ENCODE results near the gene CREB5.

Gene CREB5

DNA sequence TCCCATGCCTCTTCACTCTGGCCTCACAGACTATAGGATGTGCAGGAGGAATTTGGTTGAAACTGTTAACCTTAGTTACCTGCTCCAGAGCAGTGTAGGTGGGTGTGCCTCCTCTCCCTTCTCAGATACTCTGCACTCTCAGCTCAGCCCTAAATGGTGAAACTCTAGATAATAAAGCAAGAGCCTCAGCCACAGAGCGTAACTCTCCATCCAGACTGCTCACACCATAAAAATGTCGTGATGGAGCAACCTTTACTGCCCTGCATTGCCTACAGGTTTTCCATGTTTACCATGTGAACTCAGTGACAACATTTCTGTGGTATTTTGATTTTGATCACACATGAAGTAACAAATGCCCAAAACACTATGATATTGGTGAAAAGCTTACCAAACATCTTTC is 227.7 kb downstream of the CREB5 start:
- TF ChIP-seq POLR2AphosphoS5 (IDR thresholded peaks at IDR 0.05; ENCODE audit: low read depth, low read length), result no peak
- no peak for TF ChIP-seq FOXP2 (optimal IDR thresholded peaks at IDR 0.05; ENCODE audit: borderline replicate concordance, extremely low read depth, extremely low read length, insufficient read depth)
- TF ChIP-seq TAF1 (IDR thresholded peaks at IDR 0.05; ENCODE audit: borderline replicate concordance, insufficient read depth, low read length), result no peak
- TF ChIP-seq, protein P1, sequence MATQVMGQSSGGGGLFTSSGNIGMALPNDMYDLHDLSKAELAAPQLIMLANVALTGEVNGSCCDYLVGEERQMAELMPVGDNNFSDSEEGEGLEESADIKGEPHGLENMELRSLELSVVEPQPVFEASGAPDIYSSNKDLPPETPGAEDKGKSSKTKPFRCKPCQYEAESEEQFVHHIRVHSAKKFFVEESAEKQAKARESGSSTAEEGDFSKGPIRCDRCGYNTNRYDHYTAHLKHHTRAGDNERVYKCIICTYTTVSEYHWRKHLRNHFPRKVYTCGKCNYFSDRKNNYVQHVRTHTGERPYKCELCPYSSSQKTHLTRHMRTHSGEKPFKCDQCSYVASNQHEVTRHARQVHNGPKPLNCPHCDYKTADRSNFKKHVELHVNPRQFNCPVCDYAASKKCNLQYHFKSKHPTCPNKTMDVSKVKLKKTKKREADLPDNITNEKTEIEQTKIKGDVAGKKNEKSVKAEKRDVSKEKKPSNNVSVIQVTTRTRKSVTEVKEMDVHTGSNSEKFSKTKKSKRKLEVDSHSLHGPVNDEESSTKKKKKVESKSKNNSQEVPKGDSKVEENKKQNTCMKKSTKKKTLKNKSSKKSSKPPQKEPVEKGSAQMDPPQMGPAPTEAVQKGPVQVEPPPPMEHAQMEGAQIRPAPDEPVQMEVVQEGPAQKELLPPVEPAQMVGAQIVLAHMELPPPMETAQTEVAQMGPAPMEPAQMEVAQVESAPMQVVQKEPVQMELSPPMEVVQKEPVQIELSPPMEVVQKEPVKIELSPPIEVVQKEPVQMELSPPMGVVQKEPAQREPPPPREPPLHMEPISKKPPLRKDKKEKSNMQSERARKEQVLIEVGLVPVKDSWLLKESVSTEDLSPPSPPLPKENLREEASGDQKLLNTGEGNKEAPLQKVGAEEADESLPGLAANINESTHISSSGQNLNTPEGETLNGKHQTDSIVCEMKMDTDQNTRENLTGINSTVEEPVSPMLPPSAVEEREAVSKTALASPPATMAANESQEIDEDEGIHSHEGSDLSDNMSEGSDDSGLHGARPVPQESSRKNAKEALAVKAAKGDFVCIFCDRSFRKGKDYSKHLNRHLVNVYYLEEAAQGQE (IDR thresholded peaks at IDR 0.05; ENCODE audit: insufficient read depth in 1 of 2, low read depth in 2 of 2, low read length in 2 of 2), result no peak

DNA sequence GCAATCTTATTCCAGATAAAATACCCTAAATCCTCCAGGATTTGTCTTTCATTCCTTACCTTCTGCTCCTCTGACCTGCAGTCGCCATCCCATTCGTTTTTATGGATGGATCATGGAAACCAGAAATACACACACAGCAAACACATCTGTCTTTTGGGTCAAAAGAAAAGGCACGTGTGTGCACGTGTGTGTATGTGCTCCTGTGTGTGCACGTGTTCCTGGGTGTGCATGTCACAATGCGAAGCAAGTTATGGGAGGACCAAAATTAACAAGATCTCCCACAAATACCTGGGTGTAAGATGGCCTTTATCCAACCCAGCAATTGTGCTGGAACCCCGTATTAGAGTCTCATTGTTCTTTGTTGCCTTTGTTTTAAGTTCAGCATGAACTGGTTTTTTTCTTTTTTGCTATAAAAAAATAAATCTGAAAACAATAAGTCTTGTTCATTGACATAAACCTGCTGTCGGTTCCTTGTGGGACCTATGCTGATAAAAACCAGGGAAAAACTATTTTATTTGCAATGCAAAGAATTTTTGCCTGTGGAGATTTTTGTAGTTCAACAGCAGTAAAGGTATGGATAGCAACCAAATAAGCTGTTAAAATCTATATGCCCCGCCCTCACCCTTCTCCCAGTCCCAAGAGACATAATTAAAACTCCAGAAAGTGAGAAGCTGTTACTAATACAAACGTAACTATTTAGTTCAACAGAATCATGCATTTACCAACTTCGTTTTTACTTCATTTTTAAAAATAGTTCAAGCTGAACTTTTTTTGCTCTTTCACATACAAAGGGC is 229.6 kb downstream of the CREB5 start:
- TF ChIP-seq POLR2AphosphoS5 (IDR thresholded peaks at IDR 0.05; ENCODE audit: low read depth, low read length) (no peak), FOXP2 (optimal IDR thresholded peaks at IDR 0.05; ENCODE audit: borderline replicate concordance, extremely low read depth, extremely low read length, insufficient read depth) (no peak), TAF1 (IDR thresholded peaks at IDR 0.05; ENCODE audit: borderline replicate concordance, insufficient read depth, low read length) (no peak)
- TF ChIP-seq, protein P1 (IDR thresholded peaks at IDR 0.05; ENCODE audit: insufficient read depth in 1 of 2, low read depth in 2 of 2, low read length in 2 of 2), result no peak

DNA sequence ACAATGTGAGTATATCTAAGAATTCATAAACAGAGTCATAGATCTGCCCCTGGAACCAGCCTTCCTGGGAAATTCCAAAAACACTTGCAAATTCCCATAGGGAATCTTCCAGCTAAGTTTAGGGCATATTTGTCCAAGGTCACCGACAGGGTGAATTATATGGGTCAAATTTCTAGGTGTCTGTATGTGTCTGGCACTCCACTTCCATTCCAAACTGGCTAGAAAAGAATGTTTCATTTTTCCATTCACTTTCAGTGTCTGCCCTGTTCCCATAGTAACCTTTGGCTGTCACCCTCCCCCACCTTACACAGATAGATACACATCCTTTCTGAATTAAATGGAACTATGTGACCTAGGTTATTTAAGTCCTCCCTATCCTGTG is 230.9 kb downstream of the CREB5 start:
- TF ChIP-seq, protein P1 (IDR thresholded peaks at IDR 0.05; ENCODE audit: insufficient read depth in 1 of 2, low read depth in 2 of 2, low read length in 2 of 2), result no peak
- TF ChIP-seq FOXP2 (optimal IDR thresholded peaks at IDR 0.05; ENCODE audit: borderline replicate concordance, extremely low read depth, extremely low read length, insufficient read depth), result no peak
- TF ChIP-seq TAF1 (IDR thresholded peaks at IDR 0.05; ENCODE audit: borderline replicate concordance, insufficient read depth, low read length), result no peak
- no peak for TF ChIP-seq POLR2AphosphoS5 (IDR thresholded peaks at IDR 0.05; ENCODE audit: low read depth, low read length)
- TF ChIP-seq SIN3A (IDR thresholded peaks at IDR 0.05; ENCODE audit: borderline replicate concordance, insufficient read depth, low read length), result no peak

DNA sequence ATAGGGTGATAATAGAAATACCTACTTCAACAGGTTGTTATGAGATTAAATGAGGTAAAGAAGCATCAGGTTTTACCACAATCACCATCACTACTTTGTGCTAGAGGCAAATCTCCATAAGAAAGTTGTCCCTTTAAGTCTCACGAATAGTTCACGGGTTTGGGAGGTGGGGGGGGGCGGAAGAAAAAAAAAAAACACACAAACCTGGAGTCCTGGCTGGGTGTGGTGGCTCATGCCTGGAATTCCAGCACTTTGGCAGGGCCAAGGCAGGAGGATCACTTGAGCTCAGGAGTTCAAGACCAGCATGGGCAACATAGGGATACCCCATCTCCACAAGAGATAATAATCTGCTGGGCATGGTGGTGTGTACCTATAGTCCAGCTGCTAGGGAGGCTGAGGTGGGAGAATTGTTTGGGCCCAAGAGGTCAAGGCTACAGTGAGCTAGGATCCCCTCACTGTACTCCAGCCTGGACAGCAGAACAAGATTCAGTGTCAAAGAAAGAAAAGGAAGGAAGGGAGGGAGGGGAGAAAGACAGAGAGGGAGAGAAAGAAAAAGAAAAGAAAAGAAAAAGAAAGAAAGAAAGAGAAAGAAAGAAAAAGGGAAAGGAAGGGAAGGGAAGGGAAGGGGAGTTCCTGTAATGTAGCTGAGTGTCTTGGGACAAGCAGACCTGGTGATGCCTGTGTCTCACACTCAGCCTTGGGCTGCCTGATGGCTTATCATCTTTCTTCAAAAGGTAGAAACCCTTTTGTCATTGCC is 231.4 kb downstream of the CREB5 start:
- TF ChIP-seq POLR2AphosphoS5 (IDR thresholded peaks at IDR 0.05; ENCODE audit: low read depth, low read length), result no peak
- TF ChIP-seq FOXP2 (optimal IDR thresholded peaks at IDR 0.05; ENCODE audit: borderline replicate concordance, extremely low read depth, extremely low read length, insufficient read depth), result no peak
- TF ChIP-seq SIN3A (IDR thresholded peaks at IDR 0.05; ENCODE audit: borderline replicate concordance, insufficient read depth, low read length), result no peak
- TF ChIP-seq TAF1 (IDR thresholded peaks at IDR 0.05; ENCODE audit: borderline replicate concordance, insufficient read depth, low read length), result no peak

- no peak for TF ChIP-seq TAF1 (IDR thresholded peaks at IDR 0.05; ENCODE audit: borderline replicate concordance, insufficient read depth, low read length)
- TF ChIP-seq, protein P1 (IDR thresholded peaks at IDR 0.05; ENCODE audit: insufficient read depth in 1 of 2, low read depth in 2 of 2, low read length in 2 of 2), result no peak
- no peak for TF ChIP-seq FOXP2 (optimal IDR thresholded peaks at IDR 0.05; ENCODE audit: borderline replicate concordance, extremely low read depth, extremely low read length, insufficient read depth)
- TF ChIP-seq POLR2AphosphoS5 (IDR thresholded peaks at IDR 0.05; ENCODE audit: low read depth, low read length), result no peak
- no peak for TF ChIP-seq SIN3A (IDR thresholded peaks at IDR 0.05; ENCODE audit: borderline replicate concordance, insufficient read depth, low read length)
Measured at GRCh38 chr7:28645866-28646265, 233.5 kb downstream of the CREB5 start.
